WTC11 (cell line): ENCODE measurements around the gene TSPO. TPM values are rescaled to one million over a fixed set of nuclear protein-coding genes. Genes with fewer than 3 reads are reported as not detected.
A peak's percentile ranks its signal among the peaks of the same experiment; 100 is the strongest.

ENCODE experiments used
- ATAC-seq: fragments of 200-7000 bp; cut with Tn5 transposase; 2 replicates; pipeline ENCODE4 v1.10.0; 2021; ENCODE audit warnings: mild to moderate bottlenecking, moderate library complexity
- CTCF ChIA-PET: fragments of 300-600 bp; sonication (Branson Sonifier 250); formaldehyde crosslinking; loops from one replicate; lab custom pipeline; 2021; ENCODE audit warnings: antibody characterized with exemption; lab: Charles Lee
- POLR2A ChIA-PET: fragments of 350-600 bp; sonication (Branson Sonifier 250); formaldehyde crosslinking; loops from one replicate; lab custom pipeline; 2021; ENCODE audit warnings: antibody characterized with exemption; lab: Charles Lee
- DNase-seq: peaks from one replicate; pipeline ENCODE4 v3.0.0; 2021; ENCODE audit warnings: low spot score
- H3K27ac Mint-ChIP-seq: 2 replicates; pipeline ENCODE4 v1.8.0; 2021; ENCODE audit warnings: mixed read lengths
- H3K27me3 Mint-ChIP-seq: 2 replicates; pipeline ENCODE4 v1.8.0; 2021; ENCODE audit warnings: low read depth, mild to moderate bottlenecking, moderate library complexity, mixed read lengths
- H3K36me3 Mint-ChIP-seq: 2 replicates; pipeline ENCODE4 v1.8.0; 2021; ENCODE audit warnings: mixed read lengths
- H3K4me1 Mint-ChIP-seq: 2 replicates; pipeline ENCODE4 v1.8.0; 2022; ENCODE audit warnings: mixed read lengths
- H3K4me3 Mint-ChIP-seq: 2 replicates; pipeline ENCODE4 v1.8.0; 2021; ENCODE audit warnings: mild to moderate bottlenecking, moderate library complexity, mixed read lengths
- H3K9me3 Mint-ChIP-seq: 2 replicates; pipeline ENCODE4 v1.8.0; 2021; ENCODE audit warnings: mixed read lengths
- E2F1 ChIP-seq: sonication (generic); formaldehyde crosslinking; IDR thresholded peaks from 2 replicates; pipeline ENCODE4 v1.8.0; 2022; ENCODE audit warnings: mild to moderate bottlenecking, missing genetic modification reagents
- E2F4 ChIP-seq: sonication (generic); formaldehyde crosslinking; IDR thresholded peaks from 2 replicates; pipeline ENCODE4 v1.8.1; 2022; ENCODE audit warnings: low read depth, mild to moderate bottlenecking, moderate library complexity, missing genetic modification reagents, borderline replicate concordance
- FOXK1 ChIP-seq: sonication (generic); formaldehyde crosslinking; IDR thresholded peaks from 2 replicates; pipeline ENCODE4 v1.8.0; 2022; ENCODE audit warnings: mild to moderate bottlenecking, moderate library complexity, missing genetic modification reagents
- GABPB1 ChIP-seq: sonication (generic); formaldehyde crosslinking; IDR thresholded peaks from 2 replicates; pipeline ENCODE4 v1.8.1; 2023; ENCODE audit warnings: mild to moderate bottlenecking, missing genetic modification reagents
- GTF2I ChIP-seq: fragments of 250-450 bp; sonication (Bioruptor Pico); conservative IDR thresholded peaks from 2 replicates; pipeline ENCODE4 v1.4.0; 2021; ENCODE audit warnings: mild to moderate bottlenecking
- JUN ChIP-seq: sonication (generic); formaldehyde crosslinking; IDR thresholded peaks from 2 replicates; pipeline ENCODE4 v1.8.0; 2023; ENCODE audit warnings: mild to moderate bottlenecking, missing genetic modification reagents
- MYBL2 ChIP-seq: sonication (generic); formaldehyde crosslinking; IDR thresholded peaks from 2 replicates; pipeline ENCODE4 v1.8.1; 2023; ENCODE audit warnings: mild to moderate bottlenecking, moderate library complexity, missing genetic modification reagents
- NR2C2 ChIP-seq: sonication (generic); formaldehyde crosslinking; IDR thresholded peaks from 2 replicates; pipeline ENCODE4 v1.8.0; 2022; ENCODE audit warnings: mild to moderate bottlenecking, missing genetic modification reagents
- PRRX2 ChIP-seq: fragments of 250-450 bp; sonication (Bioruptor Pico); IDR thresholded peaks from 2 replicates; pipeline ENCODE4 v1.8.0; 2021; ENCODE audit warnings: mild to moderate bottlenecking
- SMAD4 ChIP-seq: sonication (generic); formaldehyde crosslinking; IDR thresholded peaks from 2 replicates; pipeline ENCODE4 v1.8.0; 2022; ENCODE audit warnings: mild to moderate bottlenecking, missing genetic modification reagents
- SOX15 ChIP-seq: fragments of 250-450 bp; sonication (Bioruptor Pico); IDR thresholded peaks from 2 replicates; pipeline ENCODE4 v1.9.0; 2021; ENCODE audit warnings: mild to moderate bottlenecking
- STAT6 ChIP-seq: sonication (generic); formaldehyde crosslinking; conservative IDR thresholded peaks from 2 replicates; pipeline ENCODE4 v1.8.1; 2023; ENCODE audit warnings: mild to moderate bottlenecking, low read depth, missing genetic modification reagents, moderate library complexity
- TEAD4 ChIP-seq: sonication (generic); formaldehyde crosslinking; IDR thresholded peaks from 2 replicates; pipeline ENCODE4 v1.8.0; 2022; ENCODE audit warnings: mild to moderate bottlenecking, missing genetic modification reagents
- ZBTB21 ChIP-seq: sonication (generic); formaldehyde crosslinking; IDR thresholded peaks from 2 replicates; pipeline ENCODE4 v1.8.1; 2023; ENCODE audit warnings: mild to moderate bottlenecking, missing genetic modification reagents, borderline replicate concordance
- ZNF263 ChIP-seq: sonication (generic); formaldehyde crosslinking; IDR thresholded peaks from 2 replicates; pipeline ENCODE4 v1.8.1; 2022; ENCODE audit warnings: low read depth, mild to moderate bottlenecking, moderate library complexity, missing genetic modification reagents
- ZNF512 ChIP-seq: sonication (generic); formaldehyde crosslinking; IDR thresholded peaks from 2 replicates; pipeline ENCODE4 v1.8.1; 2022; ENCODE audit warnings: missing genetic modification reagents, borderline replicate concordance
- ZNF532 ChIP-seq: fragments of 250-450 bp; sonication (Bioruptor Pico); IDR thresholded peaks from 2 replicates; pipeline ENCODE4 v1.9.0; 2021; ENCODE audit warnings: mild to moderate bottlenecking, borderline replicate concordance
- ZNF671 ChIP-seq: fragments of 250-450 bp; sonication (Bioruptor Pico); IDR thresholded peaks from 2 replicates; pipeline ENCODE4 v1.8.0; 2021; ENCODE audit warnings: mild to moderate bottlenecking
- total RNA-seq: library from RNA; stranded (reverse); gene quantifications from 3 replicates; pipeline ENCODE4 v1.2.3, GENCODE V29; 2021

TSPO gene
- total RNA-seq, 1 experiment from 2014 or later, result 21.9 TPM

- Mint-ChIP-seq H3K4me1 (peaks cover 8% of the 10 kb centered on the region), H3K4me3 (no peak overlapping the region)
- POLR2A ChIA-PET, result interaction anchor here (0.7 kb wide), 1 partner anchor 33 kb away, joined by 4 read pairs; no protein-coding TSS in a partner anchor
These were observed 45.1 kb upstream of the TSPO start for GRCh38 chr22:43106302-43106701.

GRCh38 chr22:43109511-43109910, 41.8 kb upstream of the TSPO start:
- peak overlapping the region; percentile 52 for H3K4me3 Mint-ChIP-seq
- H3K27me3 Mint-ChIP-seq, result peaks cover 71% of the 10 kb centered on the region
- H3K36me3 Mint-ChIP-seq, result no peaks in the 10 kb centered on the region
- POLR2A ChIA-PET, result no interaction called here
- peak; percentile 23 for ATAC-seq
- no peaks in the 10 kb centered on the region for H3K9me3 Mint-ChIP-seq
- DNase-seq, result no peak
- CTCF ChIA-PET, result interaction anchor here (0.5 to 1.0 kb wide), 6 partner anchors 28 to 452 kb away, joined by 3 to 4 read pairs (median 3); partner anchors contain the start of gene TTLL12
- TF ChIP-seq FOXK1 (CRISPR knock-in tag), result 0 out of 2 replicates have a peak, but pooled peaks have one; percentile 38
- 0 out of 2 replicates have a peak, but pooled peaks have one; percentile 25 for TF ChIP-seq GTF2I (CRISPR knock-in tag)
- no peak for TF ChIP-seq ZNF671 (CRISPR knock-in tag)
- no peak for TF ChIP-seq SOX15
- no peak for TF ChIP-seq ZBTB21 (CRISPR knock-in tag)
- no peak for TF ChIP-seq E2F4 (CRISPR knock-in tag)
- no peak for TF ChIP-seq TEAD4 (CRISPR knock-in tag)
- TF ChIP-seq PRRX2 (CRISPR knock-in tag), result no peak
- no peak for TF ChIP-seq ZNF512 (CRISPR knock-in tag)
- TF ChIP-seq NR2C2 (CRISPR knock-in tag), result no peak
- H3K4me1 Mint-ChIP-seq, result peaks cover 10% of the 10 kb centered on the region; the same call in 1 of the 2 replicates
- no peak overlapping the region for H3K27ac Mint-ChIP-seq

More at GRCh38 chr22:43106302-43106701, 45.1 kb upstream of the TSPO start:
- H3K27me3 Mint-ChIP-seq, result peaks cover 41% of the 10 kb centered on the region
- no peaks in the 10 kb centered on the region for H3K36me3 Mint-ChIP-seq
- TF ChIP-seq GABPB1 (CRISPR knock-in tag), result no peak
- TF ChIP-seq, all 79 proteins: peak for 0
- ATAC-seq, result no peak
- Mint-ChIP-seq H3K9me3 (no peaks in the 10 kb centered on the region), H3K27ac (no peak overlapping the region)
- no peak for DNase-seq
- CTCF ChIA-PET, result interaction anchor here (0.7 kb wide), 1 partner anchor 12 kb away, joined by 3 read pairs; no protein-coding TSS in a partner anchor

GRCh38 chr22:43109921-43110443, 41.4 kb upstream of the TSPO start:
- CTCF ChIA-PET, result interaction anchor here (0.5 to 1.0 kb wide), 7 partner anchors 28 to 308 kb away, joined by 3 to 5 read pairs (median 3); partner anchors contain the start of gene TTLL12
- peaks cover 10% of the 10 kb centered on the region; the same call in 1 of the 2 replicates for H3K4me1 Mint-ChIP-seq
- peak; percentile 49 for DNase-seq
- H3K27ac Mint-ChIP-seq, result no peak overlapping the region
- TF ChIP-seq E2F1 (CRISPR knock-in tag) (no peak), MYBL2 (CRISPR knock-in tag) (no peak), JUN (CRISPR knock-in tag) (no peak), ZBTB21 (CRISPR knock-in tag) (no peak), ZNF263 (CRISPR knock-in tag) (no peak), STAT6 (no peak), SMAD4 (CRISPR knock-in tag) (no peak), ZNF532 (CRISPR knock-in tag) (no peak)
- TF ChIP-seq, all 79 proteins: peak for 0
- POLR2A ChIA-PET, result no interaction called here
- no peaks in the 10 kb centered on the region for H3K36me3 Mint-ChIP-seq
- H3K4me3 Mint-ChIP-seq, result peak overlapping the region; percentile 71
- ATAC-seq, result peak; percentile 36
- H3K9me3 Mint-ChIP-seq, result no peaks in the 10 kb centered on the region
- peaks cover 74% of the 10 kb centered on the region for H3K27me3 Mint-ChIP-seq
